PC-9 (cell line): ENCODE measurements around the gene DPH5. TPM values are rescaled to one million over a fixed set of nuclear protein-coding genes. Genes with fewer than 3 reads are reported as not detected.

Experiments
- BruUV-seq: library from RNA; stranded (reverse); fragments of 400-500 nt; replicated peaks from 2 replicates; lab custom pipeline; 2021; lab: Mats Ljungman, UMichigan
- CTCF ChIA-PET: fragments of 300-600 bp; sonication (Branson Sonifier 250); formaldehyde crosslinking; loops from one replicate; lab custom pipeline; 2022; ENCODE audit warnings: antibody characterized with exemption; lab: Charles Lee
- POLR2A ChIA-PET: fragments of 300-600 bp; sonication (Branson Sonifier 250); formaldehyde crosslinking; loops from one replicate; lab custom pipeline; 2022; ENCODE audit warnings: antibody characterized with exemption; ENCODE audit not compliant: unreplicated experiment; lab: Charles Lee
- DNase-seq, 2 experiments: peaks; one replicate each; pipeline versions ENCODE4 v3.0.0 to v3.0.0-alpha.2; 2015 to 2022; ENCODE audit warnings: mixed read lengths in 1 of 2
- H2AFZ ChIP-seq: fragments of 200-600 bp; sonication (generic); 2 replicates; pipeline ENCODE4 v1.8.1; 2017; ENCODE audit warnings: antibody characterized with exemption
- H3F3A ChIP-seq: fragments of 200-600 bp; sonication (generic); 2 replicates; pipeline ENCODE4 v1.8.1; 2017; ENCODE audit warnings: antibody characterized with exemption, mild to moderate bottlenecking, low read depth; ENCODE audit not compliant: insufficient read depth
- H3K27ac ChIP-seq: fragments of 200-600 bp; sonication (generic); 2 replicates; pipeline ENCODE4 v1.6.1; 2016; ENCODE audit warnings: mixed run types
- H3K27me3 ChIP-seq: fragments of 200-600 bp; sonication (generic); 2 replicates; pipeline ENCODE4 v1.6.1; 2016; ENCODE audit warnings: low read depth, mixed run types; ENCODE audit not compliant: insufficient read depth
- H3K36me3 ChIP-seq: fragments of 200-600 bp; sonication (generic); 2 replicates; pipeline ENCODE4 v1.6.1; 2016; ENCODE audit warnings: low read depth, mixed run types
- H3K4me1 ChIP-seq: fragments of 200-600 bp; sonication (generic); replicated peaks from 2 replicates; pipeline ENCODE4 v1.6.1; 2016; ENCODE audit warnings: mixed run types; ENCODE audit not compliant: insufficient read depth
- H3K4me2 ChIP-seq: fragments of 200-600 bp; sonication (generic); 2 replicates; pipeline ENCODE4 v1.6.1; 2017; ENCODE audit warnings: mixed run types
- H3K4me3 ChIP-seq: fragments of 200-600 bp; sonication (generic); 2 replicates; pipeline ENCODE4 v1.6.1; 2016; ENCODE audit warnings: mixed run types
- H3K79me2 ChIP-seq: fragments of 200-600 bp; sonication (generic); 2 replicates; pipeline ENCODE4 v1.6.1; 2017; ENCODE audit warnings: low read depth, mixed run types
- H3K9me2 ChIP-seq: fragments of 200-600 bp; sonication (generic); 2 replicates; pipeline ENCODE4 v1.8.1; 2017; ENCODE audit warnings: mild to moderate bottlenecking; ENCODE audit not compliant: insufficient read depth
- H3K9me3 ChIP-seq: fragments of 200-600 bp; sonication (generic); 2 replicates; pipeline ENCODE4 v1.8.1; 2016; ENCODE audit warnings: low read depth; ENCODE audit not compliant: insufficient read depth
- H4K20me1 ChIP-seq: fragments of 200-600 bp; sonication (generic); 2 replicates; pipeline ENCODE4 v1.8.1; 2017; ENCODE audit not compliant: insufficient read depth
- CTCF ChIP-seq: fragments of 200-600 bp; sonication (generic); conservative IDR thresholded peaks from 2 replicates; pipeline ENCODE4 v1.6.1; 2017; ENCODE audit warnings: mixed run types, antibody characterized with exemption, mild to moderate bottlenecking, moderate library complexity
- EZH2 ChIP-seq: fragments of 200-600 bp; sonication (generic); IDR thresholded peaks from 2 replicates; pipeline ENCODE4 v1.8.0; 2017; ENCODE audit warnings: antibody characterized with exemption, low read depth
- intact Hi-C: fragments of 100-400 bp; cut with micrococcal nuclease; formaldehyde crosslinking; loops from one replicate; pipeline ENCODE4 v1.10.0; 2022; ENCODE audit not compliant: unreplicated experiment
- total RNA-seq: library from RNA; stranded (reverse); gene quantifications from 2 replicates; pipeline ENCODE4 v1.2.3, GENCODE V29; 2021

Gene DPH5
- total RNA-seq, 1 experiment from 2014 or later = 39.4 TPM

DNA sequence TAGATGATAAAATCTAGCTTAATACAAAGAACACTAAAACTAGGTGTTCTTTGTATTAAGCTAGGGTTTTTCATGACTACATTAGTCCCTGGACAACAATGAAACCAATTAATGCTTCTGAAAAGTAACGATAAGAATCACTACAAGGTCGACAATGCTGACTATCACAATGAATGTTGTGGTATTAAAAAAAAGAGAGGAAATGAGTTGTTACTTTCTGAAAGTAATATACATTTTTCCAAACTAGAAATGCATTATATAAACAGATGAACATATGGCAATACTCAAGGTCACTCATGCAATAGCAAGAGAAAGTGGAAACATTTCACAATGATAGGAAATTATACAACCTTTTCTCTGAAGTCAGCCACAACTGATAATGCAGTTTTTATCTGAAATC, 19.0 kb downstream of the DPH5 start:
- intact Hi-C loops = no loop called here
- H3K79me2 ChIP-seq = no peaks in the 10 kb centered on the region
- no peak overlapping the region for H3K27ac ChIP-seq
- no peaks in the 10 kb centered on the region for H3K9me2 ChIP-seq
- H2AFZ ChIP-seq = no peak overlapping the region
- no TSS peak for BruUV-seq
- CTCF ChIA-PET = no interaction called here
- no peaks in the 10 kb centered on the region for H3K27me3 ChIP-seq
- no peak for TF ChIP-seq CTCF
- TF ChIP-seq EZH2 = no peak
- POLR2A ChIA-PET = no interaction called here
- no peaks in the 10 kb centered on the region for H3K9me3 ChIP-seq
- peaks cover 8% of the 10 kb centered on the region; the same call in 1 of the 2 replicates for H3K36me3 ChIP-seq
- peaks cover 26% of the 10 kb centered on the region for H3F3A ChIP-seq
- no peaks in the 10 kb centered on the region for H4K20me1 ChIP-seq
- no peak overlapping the region for H3K4me2 ChIP-seq
- peaks cover 34% of the 10 kb centered on the region for H3K4me1 ChIP-seq
- no peak overlapping the region for H3K4me3 ChIP-seq
- no peak for DNase-seq

- no peak overlapping the region for H2AFZ ChIP-seq
- peaks cover 15% of the 10 kb centered on the region for H3K36me3 ChIP-seq
- H3K79me2 ChIP-seq = no peaks in the 10 kb centered on the region
- H3K4me2 ChIP-seq = no peak overlapping the region
- CTCF ChIA-PET = no interaction called here
- no peak overlapping the region for H3K27ac ChIP-seq
- H3K4me1 ChIP-seq = peaks cover 34% of the 10 kb centered on the region
- POLR2A ChIA-PET = no interaction called here
- H4K20me1 ChIP-seq = no peaks in the 10 kb centered on the region
- H3K4me3 ChIP-seq = no peak overlapping the region
- H3K27me3 ChIP-seq = no peaks in the 10 kb centered on the region
- DNase-seq = no peak
- H3K9me2 ChIP-seq = no peaks in the 10 kb centered on the region
- no peaks in the 10 kb centered on the region for H3K9me3 ChIP-seq
- H3F3A ChIP-seq = peaks cover 26% of the 10 kb centered on the region
- BruUV-seq = no TSS peak
- TF ChIP-seq EZH2 = no peak
- TF ChIP-seq CTCF = no peak
- intact Hi-C loops = no loop called here
Measured at GRCh38 chr1:101005871-101006270, 19.7 kb downstream of the DPH5 start.

- H4K20me1 ChIP-seq = no peaks in the 10 kb centered on the region
- H3K9me2 ChIP-seq = no peaks in the 10 kb centered on the region
- H3K27me3 ChIP-seq = no peaks in the 10 kb centered on the region
- H3K36me3 ChIP-seq = peaks cover 22% of the 10 kb centered on the region
- no peak overlapping the region for H3K4me2 ChIP-seq
- TF ChIP-seq EZH2 = no peak
- no peak for TF ChIP-seq CTCF
- H3K9me3 ChIP-seq = no peaks in the 10 kb centered on the region
- H2AFZ ChIP-seq = no peak overlapping the region
- no peak overlapping the region for H3K27ac ChIP-seq
- CTCF ChIA-PET = no interaction called here
- no peak overlapping the region for H3K4me3 ChIP-seq
- no TSS peak for BruUV-seq
- intact Hi-C loops = no loop called here
- H3F3A ChIP-seq = peaks cover 26% of the 10 kb centered on the region
- no peak for DNase-seq
- H3K79me2 ChIP-seq = no peaks in the 10 kb centered on the region
- POLR2A ChIA-PET = interaction anchor here (0.7 kb wide), 2 partner anchors 30 kb away, joined by 5 to 9 read pairs; no protein-coding TSS in a partner anchor
- H3K4me1 ChIP-seq = peaks cover 34% of the 10 kb centered on the region
Measured at GRCh38 chr1:101005183-101005582, 20.4 kb downstream of the DPH5 start.
